ENCODE measurements around the gene CRYZL1.
A peak's percentile ranks its signal among the peaks of the same experiment; 100 is the strongest.

CRYZL1 gene

GRCh38 chr21:33661146-33661545 lies 19.6 kb upstream of the CRYZL1 start:
- DNase-seq (ENCODE audit: low read depth in 2 of 2), result no peak

GRCh38 chr21:33660406-33660805 lies 18.9 kb upstream of the CRYZL1 start:
- no peak for DNase-seq (ENCODE audit: low read depth in 2 of 2)

- no peak for DNase-seq (ENCODE audit: low read depth in 2 of 2)
These were observed 18.0 kb upstream of the CRYZL1 start for GRCh38 chr21:33659568-33659949.

GRCh38 chr21:33658919-33659567 lies 17.5 kb upstream of the CRYZL1 start:
- no peak for DNase-seq (ENCODE audit: low read depth in 2 of 2)

- DNase-seq (ENCODE audit: low read depth in 2 of 2), result no peak
These were observed 15.7 kb upstream of the CRYZL1 start for GRCh38 chr21:33657124-33657820.

GRCh38 chr21:33655588-33656221 lies 14.2 kb upstream of the CRYZL1 start:
- no peak for DNase-seq (ENCODE audit: low read depth in 2 of 2)

- no peak for DNase-seq (ENCODE audit: low read depth in 2 of 2)
These were observed 12.9 kb upstream of the CRYZL1 start for GRCh38 chr21:33654412-33654811.

- DNase-seq (ENCODE audit: low read depth in 2 of 2), result no peak
These were observed 10.6 kb upstream of the CRYZL1 start for GRCh38 chr21:33651965-33652680.

- DNase-seq (ENCODE audit: low read depth in 2 of 2), result no peak
These were observed 9.5 kb upstream of the CRYZL1 start for GRCh38 chr21:33650929-33651509.

- DNase-seq (ENCODE audit: low read depth in 2 of 2), result no peak
These were observed 8.7 kb upstream of the CRYZL1 start for GRCh38 chr21:33650230-33650629.

- no peak for DNase-seq (ENCODE audit: low read depth in 2 of 2)
These were observed 7.0 kb upstream of the CRYZL1 start for GRCh38 chr21:33648555-33648954.

- DNase-seq (ENCODE audit: low read depth in 2 of 2), result no peak
These were observed 6.0 kb upstream of the CRYZL1 start for GRCh38 chr21:33647587-33647986.

- no peak for DNase-seq (ENCODE audit: low read depth in 2 of 2)
These were observed 4.2 kb upstream of the CRYZL1 start for GRCh38 chr21:33645730-33646129.

- no peak for DNase-seq (ENCODE audit: low read depth in 2 of 2)
These were observed 3.0 kb upstream of the CRYZL1 start for GRCh38 chr21:33644383-33645074.

GRCh38 chr21:33643658-33644311 lies 2.2 kb upstream of the CRYZL1 start:
- DNase-seq (ENCODE audit: low read depth in 2 of 2), result no peak

GRCh38 chr21:33642896-33643657 lies 1.5 kb upstream of the CRYZL1 start:
- peak in 1 of 2 donors; percentile 2 for DNase-seq (ENCODE audit: low read depth in 2 of 2)

GRCh38 chr21:33642027-33642895 lies 720 bp upstream of the CRYZL1 start, which contains the start of gene ITSN1:
TSS of gene ITSN1 (plus strand) at chr21:33642501. CDS start at chr21:33718829, 76,328 bp downstream.
- peak; percentile 100 for DNase-seq (ENCODE audit: low read depth in 2 of 2)

- DNase-seq (ENCODE audit: low read depth in 2 of 2), result no peak
These were observed 717 bp downstream of the CRYZL1 start for GRCh38 chr21:33640697-33641351.

- DNase-seq (ENCODE audit: low read depth in 2 of 2), result no peak
These were observed 7.3 kb downstream of the CRYZL1 start for GRCh38 chr21:33634254-33634653.

Measured in stimulated activated CD4-positive, alpha-beta T cell treated with anti-CD3 and anti-CD28 coated beads, Interleukin-4, amount 100 ng/mL, for 48 hours (primary cell).